Prostate gland (tissue), 2 donors: Measurements from ENCODE around the gene STMN1.

Experiments
- POLR2AphosphoS5 ChIP-seq: sonication (generic); formaldehyde crosslinking; IDR thresholded peaks from one replicate; pipeline ENCODE4 v1.6.1; 2017; ENCODE audit warnings: antibody characterized with exemption
- TF ChIP-seq, protein P1 (sequence below), 4 experiments: fragments of 200-600 bp in 2 of 4; fragments of 450-650 bp in 2 of 4; sonication (generic) in 2 of 4; IDR thresholded peaks; 1 replicate in 3 of 4; 2 replicates in 1 of 4; pipeline ENCODE4 v1.5.1; 2016 to 2019; ENCODE audit warnings: antibody characterized with exemption in 4 of 4, mild to moderate bottlenecking in 2 of 4, moderate library complexity in 2 of 4

DNA sequence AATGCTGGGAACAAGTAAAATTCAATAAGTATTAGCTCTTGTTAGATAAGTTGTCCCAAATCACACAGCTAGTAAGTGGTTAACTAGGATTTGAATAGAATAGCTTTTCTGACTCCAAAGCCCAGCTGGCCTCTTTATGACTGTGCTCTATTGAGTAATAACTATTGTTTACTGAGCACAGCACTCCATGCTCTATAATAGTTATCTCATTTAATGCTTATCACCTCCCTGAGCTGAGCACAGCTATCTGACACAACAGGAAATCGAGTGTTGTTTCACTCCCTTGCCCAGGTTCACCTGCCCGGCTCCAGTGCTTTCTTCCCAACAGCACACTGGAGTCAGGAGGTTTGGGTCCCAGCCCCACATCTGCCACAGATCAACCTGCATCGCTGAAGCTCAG, 38.8 kb upstream of the STMN1 start:
- no peak for TF ChIP-seq POLR2AphosphoS5
- TF ChIP-seq, protein P1, sequence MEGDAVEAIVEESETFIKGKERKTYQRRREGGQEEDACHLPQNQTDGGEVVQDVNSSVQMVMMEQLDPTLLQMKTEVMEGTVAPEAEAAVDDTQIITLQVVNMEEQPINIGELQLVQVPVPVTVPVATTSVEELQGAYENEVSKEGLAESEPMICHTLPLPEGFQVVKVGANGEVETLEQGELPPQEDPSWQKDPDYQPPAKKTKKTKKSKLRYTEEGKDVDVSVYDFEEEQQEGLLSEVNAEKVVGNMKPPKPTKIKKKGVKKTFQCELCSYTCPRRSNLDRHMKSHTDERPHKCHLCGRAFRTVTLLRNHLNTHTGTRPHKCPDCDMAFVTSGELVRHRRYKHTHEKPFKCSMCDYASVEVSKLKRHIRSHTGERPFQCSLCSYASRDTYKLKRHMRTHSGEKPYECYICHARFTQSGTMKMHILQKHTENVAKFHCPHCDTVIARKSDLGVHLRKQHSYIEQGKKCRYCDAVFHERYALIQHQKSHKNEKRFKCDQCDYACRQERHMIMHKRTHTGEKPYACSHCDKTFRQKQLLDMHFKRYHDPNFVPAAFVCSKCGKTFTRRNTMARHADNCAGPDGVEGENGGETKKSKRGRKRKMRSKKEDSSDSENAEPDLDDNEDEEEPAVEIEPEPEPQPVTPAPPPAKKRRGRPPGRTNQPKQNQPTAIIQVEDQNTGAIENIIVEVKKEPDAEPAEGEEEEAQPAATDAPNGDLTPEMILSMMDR (IDR thresholded peaks at IDR 0.05), result no peak
